Subcutaneous abdominal adipose tissue (tissue), 5 donors: ENCODE results near the gene PPP1R3A.
"Not testable (repeated sequence)": the region's sequence is repeated elsewhere in the genome, so short reads cannot be mapped to it uniquely, and the experiment has no call there.

Source experiments
- H3K27ac ChIP-seq: one replicate; pipeline ENCODE4 v1.7.0; 2013; ENCODE audit warnings: low read depth, mild to moderate bottlenecking, inconsistent platforms, low read length, moderate library complexity
- H3K27me3 ChIP-seq, 5 donors: one replicate each; pipeline ENCODE4 v1.7.0; 2013; ENCODE audit warnings: low read length in 5 of 5, inconsistent platforms in 1 of 5; ENCODE audit not compliant: control insufficient read depth in 5 of 5, insufficient read depth in 4 of 5
- H3K36me3 ChIP-seq, 5 donors: one replicate each; pipeline ENCODE4 v1.7.0; 2013; ENCODE audit warnings: low read length in 5 of 5; ENCODE audit not compliant: control insufficient read depth in 5 of 5, insufficient read depth in 5 of 5
- H3K4me1 ChIP-seq, 5 donors: one replicate each; pipeline ENCODE4 v1.7.0; 2013; ENCODE audit warnings: low read length in 5 of 5, mild to moderate bottlenecking in 3 of 5, moderate library complexity in 1 of 5; ENCODE audit not compliant: control insufficient read depth in 5 of 5, insufficient read depth in 5 of 5
- H3K4me3 ChIP-seq, 5 donors: one replicate each; pipeline ENCODE4 v1.7.0; 2013; ENCODE audit warnings: low read length in 5 of 5, low read depth in 1 of 5
- H3K9ac ChIP-seq, 5 donors: one replicate each; pipeline ENCODE4 v1.7.0; 2013; ENCODE audit warnings: low read length in 5 of 5, mild to moderate bottlenecking in 4 of 5, moderate library complexity in 3 of 5
- H3K9me3 ChIP-seq, 5 donors: one replicate each; pipeline ENCODE4 v1.7.0; 2013; ENCODE audit warnings: low read length in 5 of 5; ENCODE audit not compliant: control insufficient read depth in 5 of 5
- donor health status: healthy.
- donor health status: healthy.
- donor health status: healthy.
- donor health status: healthy.
- donor health status: healthy.

PPP1R3A gene

GRCh38 chr7:113918946-113919345, at the start of gene PPP1R3A:
PPP1R3A (minus strand) TSS chr7:113919009; CDS start chr7:113918996, 13 bp downstream.
- Histone ChIP-seq H3K4me3 (no peak within 1 kb of the TSS), H3K27me3 (no peaks in the 10 kb centered on the region), H3K27ac (no peak within 1 kb of the TSS), H3K9ac (no peak within 1 kb of the TSS), H3K9me3 (no peaks in the 10 kb centered on the region), H3K4me1 (no peaks in the 10 kb centered on the region), H3K36me3 (no peaks in the 10 kb centered on the region)

- H3K4me3 ChIP-seq: no peak overlapping the region
- H3K4me1 ChIP-seq: no peaks in the 10 kb centered on the region
- no peaks in the 10 kb centered on the region for H3K36me3 ChIP-seq
- H3K27me3 ChIP-seq: no peaks in the 10 kb centered on the region
- H3K27ac ChIP-seq: no peak overlapping the region
- peaks cover 2 to 18% (median 6%) of the 10 kb centered on the region in 5 donors for H3K9me3 ChIP-seq
- H3K9ac ChIP-seq: no peak overlapping the region
Measured at GRCh38 chr7:113963356-113963755, 44.5 kb upstream of the PPP1R3A start.

- no peak overlapping the region for H3K27ac ChIP-seq
- H3K27me3 ChIP-seq: no peaks in the 10 kb centered on the region
- H3K36me3 ChIP-seq: no peaks in the 10 kb centered on the region
- no peaks in the 10 kb centered on the region for H3K4me1 ChIP-seq
- H3K9me3 ChIP-seq: peaks cover 2 to 26% (median 19%) of the 10 kb centered on the region in 5 donors
- H3K4me3 ChIP-seq: no peak overlapping the region
- H3K9ac ChIP-seq: no peak overlapping the region
Measured at GRCh38 chr7:113959910-113960309, 41.1 kb upstream of the PPP1R3A start.

- Histone ChIP-seq H3K4me3 (no peak overlapping the region), H3K9ac (no peak overlapping the region), H3K36me3 (no peaks in the 10 kb centered on the region), H3K27ac (no peak overlapping the region), H3K4me1 (no peaks in the 10 kb centered on the region), H3K9me3 (peaks cover 2 to 32% (median 28%) of the 10 kb centered on the region in 5 donors), H3K27me3 (no peaks in the 10 kb centered on the region)
Measured at GRCh38 chr7:113955157-113955556, 36.3 kb upstream of the PPP1R3A start.

GRCh38 chr7:113953553-113953952, 34.7 kb upstream of the PPP1R3A start:
- H3K9me3 ChIP-seq: peaks cover 0 to 26% (median 21%) of the 10 kb centered on the region in 5 donors
- no peak overlapping the region for H3K9ac ChIP-seq
- H3K36me3 ChIP-seq: no peaks in the 10 kb centered on the region
- H3K27me3 ChIP-seq: no peaks in the 10 kb centered on the region
- no peak overlapping the region for H3K4me3 ChIP-seq
- H3K27ac ChIP-seq: no peak overlapping the region
- H3K4me1 ChIP-seq: no peaks in the 10 kb centered on the region

- H3K4me3 ChIP-seq: no peak overlapping the region
- H3K4me1 ChIP-seq: no peaks in the 10 kb centered on the region
- H3K9me3 ChIP-seq: peaks cover 0 to 7% (median under 1%) of the 10 kb centered on the region in 5 donors
- H3K27me3 ChIP-seq: no peaks in the 10 kb centered on the region
- no peak overlapping the region for H3K27ac ChIP-seq
- no peaks in the 10 kb centered on the region for H3K36me3 ChIP-seq
- no peak overlapping the region for H3K9ac ChIP-seq
Measured at GRCh38 chr7:113945018-113945938, 26.5 kb upstream of the PPP1R3A start.

GRCh38 chr7:113936982-113937381, 18.2 kb upstream of the PPP1R3A start:
- no peak overlapping the region for H3K4me3 ChIP-seq
- H3K27me3 ChIP-seq: no peaks in the 10 kb centered on the region
- H3K27ac ChIP-seq: no peak overlapping the region
- H3K9ac ChIP-seq: no peak overlapping the region
- no peaks in the 10 kb centered on the region for H3K4me1 ChIP-seq
- no peaks in the 10 kb centered on the region for H3K36me3 ChIP-seq
- peaks cover 0 to 4% (median 4%) of the 10 kb centered on the region in 5 donors for H3K9me3 ChIP-seq

- Histone ChIP-seq H3K9ac (no peak overlapping the region), H3K4me3 (no peak overlapping the region), H3K36me3 (no peaks in the 10 kb centered on the region), H3K4me1 (no peaks in the 10 kb centered on the region), H3K27ac (no peak overlapping the region), H3K27me3 (no peaks in the 10 kb centered on the region), H3K9me3 (peaks cover 0 to 4% (median 4%) of the 10 kb centered on the region in 5 donors)
Measured at GRCh38 chr7:113936535-113936934, 17.7 kb upstream of the PPP1R3A start.

- not testable (repeated sequence) for H3K9ac ChIP-seq, H3K9me3 ChIP-seq, H3K4me1 ChIP-seq, H3K4me3 ChIP-seq, H3K27ac ChIP-seq, H3K27me3 ChIP-seq, H3K36me3 ChIP-seq
Measured at GRCh38 chr7:113929389-113929788, 10.6 kb upstream of the PPP1R3A start.

GRCh38 chr7:113928112-113928511, 9.3 kb upstream of the PPP1R3A start:
- Histone ChIP-seq H3K36me3 (no peaks in the 10 kb centered on the region), H3K27ac (no peak overlapping the region), H3K9ac (no peak overlapping the region), H3K27me3 (no peaks in the 10 kb centered on the region), H3K4me1 (no peaks in the 10 kb centered on the region), H3K4me3 (no peak overlapping the region), H3K9me3 (peaks cover 0 to 9% (median 0%) of the 10 kb centered on the region in 5 donors)
